GM23338 (cell line): ENCODE measurements around the gene LMNA.

Experiments used
- EZH2 ChIP-seq: fragments of 200-600 bp; sonication (generic); IDR thresholded peaks from one replicate; pipeline ENCODE4 v1.8.0; 2017; ENCODE audit warnings: antibody characterized with exemption, mild to moderate bottlenecking, low read depth; ENCODE audit not compliant: unreplicated experiment
- EZH2phosphoT487 ChIP-seq: fragments of 200-600 bp; sonication (generic); IDR thresholded peaks from one replicate; pipeline ENCODE4 v1.8.1; 2018; ENCODE audit warnings: antibody characterized with exemption; ENCODE audit not compliant: unreplicated experiment
- JUNB ChIP-seq: IDR thresholded peaks from one replicate; pipeline ENCODE4 v1.6.1; 2016; ENCODE audit warnings: antibody characterized with exemption; ENCODE audit not compliant: unreplicated experiment
- POLR2AphosphoS5 ChIP-seq: IDR thresholded peaks from 2 replicates; pipeline ENCODE4 v1.6.1; 2016; ENCODE audit warnings: antibody characterized with exemption, low read depth
- REST ChIP-seq: IDR thresholded peaks from one replicate; pipeline ENCODE4 v1.6.1; 2018; ENCODE audit warnings: antibody characterized with exemption; ENCODE audit not compliant: unreplicated experiment
- STAT1 ChIP-seq: IDR thresholded peaks from one replicate; pipeline ENCODE4 v1.6.1; 2016; ENCODE audit warnings: antibody characterized with exemption; ENCODE audit not compliant: unreplicated experiment
- TF ChIP-seq, protein P1 (sequence below), 2 experiments: fragments of 200-600 bp in 1 of 2; sonication (generic) in 1 of 2; conservative IDR thresholded peaks; 2 replicates each; pipeline versions ENCODE4 v1.5.1 to v1.6.1; 2016 to 2017; ENCODE audit warnings: antibody characterized with exemption in 2 of 2, low read depth in 2 of 2, mild to moderate bottlenecking in 2 of 2, moderate library complexity in 1 of 2

- TF ChIP-seq POLR2AphosphoS5 (0 out of 2 replicates have a peak, but pooled peaks have one; percentile 10), REST (no peak), JUNB (no peak), EZH2phosphoT487 (no peak), EZH2 (no peak), STAT1 (no peak)
- TF ChIP-seq, protein P1, sequence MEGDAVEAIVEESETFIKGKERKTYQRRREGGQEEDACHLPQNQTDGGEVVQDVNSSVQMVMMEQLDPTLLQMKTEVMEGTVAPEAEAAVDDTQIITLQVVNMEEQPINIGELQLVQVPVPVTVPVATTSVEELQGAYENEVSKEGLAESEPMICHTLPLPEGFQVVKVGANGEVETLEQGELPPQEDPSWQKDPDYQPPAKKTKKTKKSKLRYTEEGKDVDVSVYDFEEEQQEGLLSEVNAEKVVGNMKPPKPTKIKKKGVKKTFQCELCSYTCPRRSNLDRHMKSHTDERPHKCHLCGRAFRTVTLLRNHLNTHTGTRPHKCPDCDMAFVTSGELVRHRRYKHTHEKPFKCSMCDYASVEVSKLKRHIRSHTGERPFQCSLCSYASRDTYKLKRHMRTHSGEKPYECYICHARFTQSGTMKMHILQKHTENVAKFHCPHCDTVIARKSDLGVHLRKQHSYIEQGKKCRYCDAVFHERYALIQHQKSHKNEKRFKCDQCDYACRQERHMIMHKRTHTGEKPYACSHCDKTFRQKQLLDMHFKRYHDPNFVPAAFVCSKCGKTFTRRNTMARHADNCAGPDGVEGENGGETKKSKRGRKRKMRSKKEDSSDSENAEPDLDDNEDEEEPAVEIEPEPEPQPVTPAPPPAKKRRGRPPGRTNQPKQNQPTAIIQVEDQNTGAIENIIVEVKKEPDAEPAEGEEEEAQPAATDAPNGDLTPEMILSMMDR (conservative IDR thresholded peaks at IDR 0.05; ENCODE audit: low read depth in 2 of 2): peak; percentile 54 to 57
Observed at GRCh38 chr1:156123356-156124196, 9.1 kb downstream of the LMNA start.
